Mesendoderm (in vitro differentiated cells): ENCODE data around the gene LCNL1.

Experiments
- DNase-seq: peaks from one replicate; pipeline ENCODE4 v3.0.0; 2013
- H2AK5ac ChIP-seq: 2 replicates; pipeline ENCODE4 v1.6.1; 2013; ENCODE audit warnings: low read length, inconsistent platforms
- H2BK120ac ChIP-seq: 2 replicates; pipeline ENCODE4 v1.6.1; 2013; ENCODE audit warnings: low read depth, mild to moderate bottlenecking, low read length, moderate library complexity, mixed read lengths
- H2BK15ac ChIP-seq: replicated peaks from 2 replicates; pipeline ENCODE4 v1.6.1; 2013; ENCODE audit warnings: low read depth, mild to moderate bottlenecking, moderate library complexity
- H2BK5ac ChIP-seq: 2 replicates; pipeline ENCODE4 v1.6.1; 2013; ENCODE audit warnings: low read length, inconsistent platforms
- H3K18ac ChIP-seq: 2 replicates; pipeline ENCODE4 v1.6.1; 2013; ENCODE audit warnings: mild to moderate bottlenecking, low read length, mixed read lengths
- H3K23ac ChIP-seq: one replicate; pipeline ENCODE4 v1.6.1; 2013; ENCODE audit warnings: low read length
- H3K27ac ChIP-seq: 2 replicates; pipeline ENCODE4 v1.5.1; 2013; ENCODE audit warnings: low read depth, mild to moderate bottlenecking, inconsistent platforms, low read length, moderate library complexity
- H3K27me3 ChIP-seq: 2 replicates; pipeline ENCODE4 v1.6.1; 2013; ENCODE audit warnings: low read length, control low read depth, mild to moderate bottlenecking, inconsistent platforms; ENCODE audit not compliant: insufficient read depth, poor library complexity
- H3K36me3 ChIP-seq: 2 replicates; pipeline ENCODE4 v1.6.1; 2013; ENCODE audit warnings: low read length, inconsistent platforms; ENCODE audit not compliant: control insufficient read depth, insufficient read depth
- H3K4ac ChIP-seq: one replicate; pipeline ENCODE4 v1.6.1; 2013; ENCODE audit warnings: low read depth, mild to moderate bottlenecking, low read length, moderate library complexity
- H3K4me1 ChIP-seq: 2 replicates; pipeline ENCODE4 v1.6.1; 2013; ENCODE audit warnings: low read depth, low read length, inconsistent platforms; ENCODE audit not compliant: control insufficient read depth
- H3K4me2 ChIP-seq: 2 replicates; pipeline ENCODE4 v1.6.1; 2013; ENCODE audit warnings: low read length
- H3K4me3 ChIP-seq: 2 replicates; pipeline ENCODE4 v1.5.1; 2013; ENCODE audit warnings: mild to moderate bottlenecking, low read length
- H3K56ac ChIP-seq: one replicate; pipeline ENCODE4 v1.6.1; 2013; ENCODE audit warnings: low read length
- H3K79me1 ChIP-seq: 2 replicates; pipeline ENCODE4 v1.6.1; 2013; ENCODE audit warnings: low read length, inconsistent platforms
- H3K79me2 ChIP-seq: 2 replicates; pipeline ENCODE4 v1.6.1; 2013; ENCODE audit warnings: mild to moderate bottlenecking, low read length; ENCODE audit not compliant: control insufficient read depth, insufficient read depth
- H3K9ac ChIP-seq: 2 replicates; pipeline ENCODE4 v1.6.1; 2013; ENCODE audit warnings: low read length, inconsistent platforms
- H4K5ac ChIP-seq: one replicate; pipeline ENCODE4 v1.6.1; 2013; ENCODE audit warnings: low read length
- H4K8ac ChIP-seq: one replicate; pipeline ENCODE4 v1.6.1; 2013; ENCODE audit warnings: low read depth, mild to moderate bottlenecking, control low read depth, low read length, moderate library complexity
- WGBS: extraction: QIAGEN DNeasy Blood & Tissue Kit; methylation state at CpG from one replicate; pipeline ENCODE4 v1.1.7; 2013; ENCODE audit warnings: low lambda C conversion rate, missing lambda C conversion rate; ENCODE audit not compliant: insufficient coverage; ENCODE audit errors: extremely low coverage; 5-methylcytosine and 5-hydroxymethylcytosine counted together

LCNL1 gene

DNA sequence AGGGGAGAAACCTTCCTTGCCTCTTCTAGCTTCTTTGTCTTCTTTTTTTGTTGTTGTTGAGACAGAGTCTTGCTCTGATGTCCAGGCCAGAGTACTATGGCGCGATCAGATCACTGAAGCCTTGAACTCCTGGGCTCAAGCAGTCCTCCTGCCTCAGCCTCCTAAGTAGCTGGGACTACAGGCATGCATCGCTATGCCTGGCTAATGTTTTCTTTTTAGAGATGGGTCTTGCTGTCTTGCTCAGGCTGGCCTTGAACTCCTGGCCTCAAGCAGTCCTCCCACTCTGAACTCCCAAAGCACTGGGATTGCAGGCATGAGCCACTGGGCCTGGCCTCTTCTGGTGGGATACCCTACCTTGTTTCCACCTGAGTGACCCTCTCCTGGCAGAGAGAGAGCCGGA is 6.1 kb downstream of the LCNL1 start:
- no peak overlapping the region for H3K27ac ChIP-seq
- no peak overlapping the region for H3K18ac ChIP-seq
- no peaks in the 10 kb centered on the region for H3K36me3 ChIP-seq
- H4K5ac ChIP-seq, result no peak overlapping the region
- H3K4me2 ChIP-seq, result no peak overlapping the region
- H3K4me1 ChIP-seq, result no peaks in the 10 kb centered on the region
- no peak overlapping the region for H3K9ac ChIP-seq
- H3K79me1 ChIP-seq, result peaks cover 4% of the 10 kb centered on the region
- H3K79me2 ChIP-seq, result no peaks in the 10 kb centered on the region
- DNase-seq, result no peak
- WGBS, result no CpG with 5 or more reads among the region's 4 CpGs
- H3K4me3 ChIP-seq, result no peak overlapping the region
- peaks cover 8% of the 10 kb centered on the region for H3K27me3 ChIP-seq
- no peak overlapping the region for H2BK5ac ChIP-seq
- H2BK15ac ChIP-seq, result no peak overlapping the region
- H3K56ac ChIP-seq, result no peak overlapping the region
- H3K23ac ChIP-seq, result no peak overlapping the region
- H2AK5ac ChIP-seq, result no peak overlapping the region
- no peak overlapping the region for H3K4ac ChIP-seq
- no peak overlapping the region for H4K8ac ChIP-seq
- H2BK120ac ChIP-seq, result no peak overlapping the region

DNA sequence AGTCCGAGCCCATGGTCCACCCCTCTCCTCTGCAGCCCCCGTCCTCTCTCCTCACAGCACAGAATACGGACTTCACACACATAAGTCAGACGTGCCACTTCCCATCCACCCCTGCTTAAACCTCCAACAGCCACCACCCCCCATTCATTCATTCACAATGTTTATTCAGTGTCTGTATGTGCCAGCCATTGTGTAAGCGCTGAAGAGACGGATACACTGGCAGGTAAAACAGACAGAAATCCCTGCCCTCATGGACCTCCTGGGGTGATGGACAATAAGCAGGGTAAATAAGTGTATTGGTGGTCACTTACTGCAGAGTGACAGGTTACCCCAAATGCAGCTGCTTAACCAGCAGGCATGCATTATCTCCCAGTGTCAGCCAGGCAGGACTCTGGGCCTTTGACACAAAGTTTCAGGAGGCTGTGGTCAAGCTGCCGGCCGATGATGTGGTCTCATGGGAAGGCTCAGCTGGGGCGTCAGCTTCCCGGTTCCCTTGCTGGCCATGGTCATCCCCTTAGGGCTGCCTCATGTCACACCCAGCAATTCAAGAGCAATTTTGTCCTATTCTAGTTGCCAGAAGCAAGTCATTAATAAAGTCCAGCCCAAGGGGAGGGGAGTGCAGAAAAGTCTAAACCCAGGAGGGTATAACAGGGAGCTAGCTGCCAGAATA is 7.6 kb downstream of the LCNL1 start:
- no peak overlapping the region for H4K5ac ChIP-seq
- H3K27me3 ChIP-seq, result peaks cover 3% of the 10 kb centered on the region
- no peak overlapping the region for H2BK15ac ChIP-seq
- H3K79me2 ChIP-seq, result no peaks in the 10 kb centered on the region
- H3K56ac ChIP-seq, result no peak overlapping the region
- H3K4me2 ChIP-seq, result no peak overlapping the region
- H4K8ac ChIP-seq, result no peak overlapping the region
- no peak for DNase-seq
- no peak overlapping the region for H2BK120ac ChIP-seq
- H3K79me1 ChIP-seq, result peaks cover 4% of the 10 kb centered on the region
- no peak overlapping the region for H3K4ac ChIP-seq
- H3K18ac ChIP-seq, result no peak overlapping the region
- no peaks in the 10 kb centered on the region for H3K4me1 ChIP-seq
- H2AK5ac ChIP-seq, result no peak overlapping the region
- no peak overlapping the region for H3K23ac ChIP-seq
- H3K9ac ChIP-seq, result no peak overlapping the region
- no peak overlapping the region for H2BK5ac ChIP-seq
- no CpG with 5 or more reads among the region's 10 CpGs for WGBS
- H3K4me3 ChIP-seq, result no peak overlapping the region
- H3K36me3 ChIP-seq, result no peaks in the 10 kb centered on the region
- no peak overlapping the region for H3K27ac ChIP-seq

- no peak within 1 kb of the TSS for H4K8ac ChIP-seq
- H3K56ac ChIP-seq, result peak within 1 kb of the TSS; percentile 95
- H3K4me1 ChIP-seq, result peaks cover under 1% of the 10 kb centered on the region
- peaks cover 4% of the 10 kb centered on the region for H3K79me1 ChIP-seq
- H3K4me2 ChIP-seq, result peak within 1 kb of the TSS; percentile 91
- peak within 1 kb of the TSS; percentile 80 for H3K4me3 ChIP-seq
- peak within 1 kb of the TSS; percentile 89 for H3K23ac ChIP-seq
- no peaks in the 10 kb centered on the region for H3K79me2 ChIP-seq
- peak within 1 kb of the TSS; percentile 54 for H3K18ac ChIP-seq
- peak within 1 kb of the TSS; percentile 74 for H3K4ac ChIP-seq
- no peak within 1 kb of the TSS for H3K27ac ChIP-seq
- H3K27me3 ChIP-seq, result no peaks in the 10 kb centered on the region
- no peak within 1 kb of the TSS for H2BK5ac ChIP-seq
- peak within 1 kb of the TSS; percentile 93 for H3K9ac ChIP-seq
- WGBS, result no CpG with 5 or more reads among the region's 92 CpGs
- no peak within 1 kb of the TSS for H2BK15ac ChIP-seq
- H2BK120ac ChIP-seq, result no peak within 1 kb of the TSS
- no peaks in the 10 kb centered on the region for H3K36me3 ChIP-seq
- no peak within 1 kb of the TSS for H2AK5ac ChIP-seq
- DNase-seq, result peak; percentile 92
- no peak within 1 kb of the TSS for H4K5ac ChIP-seq
These were observed 9.4 kb downstream of the LCNL1 start, which contains the start of gene PAXX for GRCh38 chr9:136991993-136992818. PAXX (plus strand) TSS chr9:136992422; CDS start chr9:136992444, 22 bp downstream.

- Histone ChIP-seq H3K79me1 (peaks cover 4% of the 10 kb centered on the region), H3K9ac (peak overlapping the region; percentile 93)
- WGBS, result no CpG with 5 or more reads among the region's 18 CpGs
These were observed 10.1 kb downstream of the LCNL1 start for GRCh38 chr9:136992819-136993369.

DNA sequence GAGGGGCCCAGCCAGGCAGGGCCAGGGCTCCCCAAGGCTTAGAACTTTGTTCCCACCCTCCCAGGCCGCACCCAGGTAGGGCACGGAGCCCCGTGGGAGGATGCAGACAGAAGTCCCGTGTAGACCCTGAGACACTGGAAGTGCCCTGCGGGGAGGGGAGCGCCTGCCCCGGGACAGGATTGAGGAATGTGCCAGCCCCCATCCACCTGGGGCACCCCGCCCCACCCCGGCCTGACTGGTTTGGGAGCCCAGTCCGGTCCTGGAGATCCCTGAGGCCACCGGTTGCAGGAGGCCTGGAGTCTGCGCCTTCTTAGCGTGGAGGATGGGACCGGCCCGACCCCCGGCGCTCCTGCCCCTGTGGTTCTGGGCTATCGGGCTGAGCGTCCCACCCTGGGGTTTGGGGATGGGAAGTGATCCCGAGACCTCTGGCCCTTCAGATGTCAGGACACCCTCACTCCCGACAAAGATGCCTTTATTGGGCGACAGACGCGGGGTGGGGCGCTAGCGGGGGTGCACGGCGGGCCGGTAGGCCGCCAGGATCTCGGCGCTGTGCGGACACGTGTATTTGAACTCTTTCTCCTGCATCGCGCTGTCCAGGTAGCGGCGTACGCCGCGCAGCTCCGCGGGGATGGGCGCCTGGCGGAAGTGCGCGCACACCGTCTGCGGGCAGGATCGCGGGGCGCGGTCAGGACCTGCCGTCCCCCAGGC is 11.5 kb downstream of the LCNL1 start:
- no CpG with 5 or more reads among the region's 54 CpGs for WGBS
- H3K27me3 ChIP-seq, result no peaks in the 10 kb centered on the region
- H2BK15ac ChIP-seq, result no peak overlapping the region
- H3K79me2 ChIP-seq, result no peaks in the 10 kb centered on the region
- H3K4me3 ChIP-seq, result no peak overlapping the region
- H3K9ac ChIP-seq, result no peak overlapping the region
- H4K5ac ChIP-seq, result no peak overlapping the region
- H2BK120ac ChIP-seq, result no peak overlapping the region
- H3K23ac ChIP-seq, result no peak overlapping the region
- no peak overlapping the region for H3K18ac ChIP-seq
- H3K4me1 ChIP-seq, result peaks cover 3% of the 10 kb centered on the region
- H3K4ac ChIP-seq, result no peak overlapping the region
- no peak overlapping the region for H4K8ac ChIP-seq
- peaks cover 4% of the 10 kb centered on the region for H3K79me1 ChIP-seq
- H3K36me3 ChIP-seq, result no peaks in the 10 kb centered on the region
- no peak overlapping the region for H2AK5ac ChIP-seq
- no peak overlapping the region for H3K56ac ChIP-seq
- no peak overlapping the region for H3K4me2 ChIP-seq
- no peak overlapping the region for H3K27ac ChIP-seq
- H2BK5ac ChIP-seq, result no peak overlapping the region
- no peak for DNase-seq

More at GRCh38 chr9:136992819-136993369, 10.1 kb downstream of the LCNL1 start:
- no peaks in the 10 kb centered on the region for H3K36me3 ChIP-seq
- peak overlapping the region; percentile 91 for H3K4me2 ChIP-seq
- H3K4me3 ChIP-seq, result peak overlapping the region; percentile 80
- H2BK5ac ChIP-seq, result no peak overlapping the region
- H3K27ac ChIP-seq, result no peak overlapping the region
- no peak for DNase-seq
- no peak overlapping the region for H4K5ac ChIP-seq
- H3K27me3 ChIP-seq, result no peaks in the 10 kb centered on the region
- H3K79me2 ChIP-seq, result no peaks in the 10 kb centered on the region
- no peak overlapping the region for H2BK15ac ChIP-seq
- H3K4ac ChIP-seq, result no peak overlapping the region
- H3K4me1 ChIP-seq, result peaks cover 3% of the 10 kb centered on the region
- H4K8ac ChIP-seq, result no peak overlapping the region
- H2AK5ac ChIP-seq, result no peak overlapping the region
- H3K56ac ChIP-seq, result peak overlapping the region; percentile 95
- H3K23ac ChIP-seq, result peak overlapping the region; percentile 89
- no peak overlapping the region for H3K18ac ChIP-seq
- H2BK120ac ChIP-seq, result no peak overlapping the region
